ENCODE results near the gene ICAM1.
"Not testable (repeated sequence)": the region's sequence is repeated elsewhere in the genome, so short reads cannot be mapped to it uniquely, and the experiment has no call there.

Gene ICAM1

GRCh38 chr19:10270616-10271394 is at the start of gene ICAM1:
Gene ICAM1 (plus strand): TSS chr19:10271120. CDS start chr19:10271160, 40 bp downstream.
- peak; percentile 57 for DNase-seq (ENCODE audit: low read depth)

GRCh38 chr19:10222201-10222890 is 48.6 kb upstream of the ICAM1 start:
- no peak for DNase-seq (ENCODE audit: low read depth)

GRCh38 chr19:10223488-10224213 is 47.3 kb upstream of the ICAM1 start:
- no peak for DNase-seq (ENCODE audit: low read depth)

GRCh38 chr19:10224337-10224736 is 46.6 kb upstream of the ICAM1 start:
- DNase-seq (ENCODE audit: low read depth), result no peak

GRCh38 chr19:10226021-10226375 is 44.9 kb upstream of the ICAM1 start:
- DNase-seq (ENCODE audit: low read depth), result no peak

GRCh38 chr19:10226376-10227025 is 44.4 kb upstream of the ICAM1 start:
- DNase-seq (ENCODE audit: low read depth), result no peak

- no peak for DNase-seq (ENCODE audit: low read depth)
Observed at GRCh38 chr19:10227026-10227971, 43.6 kb upstream of the ICAM1 start.

GRCh38 chr19:10228393-10228792 is 42.5 kb upstream of the ICAM1 start:
- DNase-seq (ENCODE audit: low read depth), result no peak

GRCh38 chr19:10228920-10229319 is 42.0 kb upstream of the ICAM1 start:
- DNase-seq (ENCODE audit: low read depth), result no peak

- peak; percentile 40 for DNase-seq (ENCODE audit: low read depth)
Observed at GRCh38 chr19:10230173-10230860, 40.6 kb upstream of the ICAM1 start.

GRCh38 chr19:10230861-10231611 is 39.9 kb upstream of the ICAM1 start, which contains the start of gene S1PR2:
Gene S1PR2 (minus strand): TSS chr19:10231331. CDS start chr19:10224905, 6,426 bp downstream.
- peak; percentile 59 for DNase-seq (ENCODE audit: low read depth)

- no peak for DNase-seq (ENCODE audit: low read depth)
Observed at GRCh38 chr19:10231612-10232228, 39.2 kb upstream of the ICAM1 start.

- no peak for DNase-seq (ENCODE audit: low read depth)
Observed at GRCh38 chr19:10233946-10234345, 37.0 kb upstream of the ICAM1 start.

- no peak for DNase-seq (ENCODE audit: low read depth)
Observed at GRCh38 chr19:10235003-10235402, 35.9 kb upstream of the ICAM1 start.

- DNase-seq (ENCODE audit: low read depth), result not testable (repeated sequence)
Observed at GRCh38 chr19:10235409-10235808, 35.5 kb upstream of the ICAM1 start.

GRCh38 chr19:10237702-10238101 is 33.2 kb upstream of the ICAM1 start:
- no peak for DNase-seq (ENCODE audit: low read depth)

GRCh38 chr19:10238172-10238783 is 32.6 kb upstream of the ICAM1 start:
- DNase-seq (ENCODE audit: low read depth), result no peak

GRCh38 chr19:10241826-10242449 is 29.0 kb upstream of the ICAM1 start:
- DNase-seq (ENCODE audit: low read depth), result not testable (repeated sequence)
